GM12878 (cell line): ENCODE measurements around the gene ZNF678. TPM values are rescaled to one million over a fixed set of nuclear protein-coding genes. Genes with fewer than 3 reads are reported as not detected.

ENCODE experiments used
- ATAC-seq: fragments of 200-7000 bp; cut with Tn5 transposase; 3 replicates; pipeline ENCODE4 v1.9.1; 2020; ENCODE audit warnings: mild to moderate bottlenecking, moderate library complexity
- BruUV-seq: library from RNA; stranded (reverse); fragments of 400-500 nt; replicated peaks from 2 replicates; lab custom pipeline; 2021; lab: Mats Ljungman, UMichigan
- CTCF ChIA-PET: fragments of 300-600 bp; sonication (Branson Sonifier 250); formaldehyde crosslinking; extraction: SDS; loops from one replicate; lab custom pipeline; 2021; ENCODE audit warnings: inconsistent platforms; lab: Yijun Ruan, JAX
- POLR2A ChIA-PET: fragments of 350-600 bp; formaldehyde crosslinking; extraction: SDS; loops from one replicate; lab custom pipeline; 2021; ENCODE audit warnings: inconsistent platforms; lab: Charles Lee
- RAD21 ChIA-PET: fragments of 300-600 bp; sonication (Branson Sonifier 250); formaldehyde crosslinking; loops from one replicate; lab custom pipeline; 2023; ENCODE audit warnings: antibody characterized with exemption; ENCODE audit not compliant: unreplicated experiment; lab: Charles Lee
- SMC1A ChIA-PET: fragments of 300-600 bp; sonication (Branson Sonifier 250); formaldehyde crosslinking; loops from one replicate; lab custom pipeline; 2023; ENCODE audit not compliant: unreplicated experiment, uncharacterized antibody; lab: Charles Lee
- DNase-seq: peaks from one replicate; pipeline ENCODE4 v3.0.0-alpha.2; 2011; ENCODE audit warnings: low read depth, low spot score
- FAIRE-seq: peaks from 3 replicates; lab custom pipeline; 2011; peaks lifted over from hg19 to GRCh38; lab: Jason Lieb, UNC
- H2AFZ ChIP-seq: 2 replicates; pipeline ENCODE4 v1.6.0; 2011; ENCODE audit warnings: low read depth, low read length, control low read depth; ENCODE audit not compliant: control insufficient read depth
- H3K27ac ChIP-seq: 2 replicates; pipeline ENCODE4 v1.5.1; 2011; ENCODE audit warnings: control low read depth; ENCODE audit not compliant: control insufficient read depth, insufficient read depth
- H3K27me3 ChIP-seq, 2 experiments: replicated peaks in 1 of 2; 2 replicates each; pipeline versions ENCODE4 v1.6.0 to v1.6.1; 2011; ENCODE audit warnings: low read length in 1 of 2; ENCODE audit not compliant: control insufficient read depth in 2 of 2, insufficient read depth in 2 of 2
- H3K36me3 ChIP-seq, 2 experiments: 2 replicates each; pipeline ENCODE4 v1.5.1; 2011; ENCODE audit warnings: low read length in 1 of 2; ENCODE audit not compliant: control insufficient read depth in 2 of 2, insufficient read depth in 2 of 2
- H3K4me1 ChIP-seq: 2 replicates; pipeline ENCODE4 v1.6.1; 2011; ENCODE audit warnings: mild to moderate bottlenecking, low read length, moderate library complexity, mixed read lengths; ENCODE audit not compliant: control insufficient read depth, insufficient read depth
- H3K4me2 ChIP-seq: 2 replicates; pipeline ENCODE4 v1.6.0; 2011; ENCODE audit warnings: control low read depth; ENCODE audit not compliant: control insufficient read depth, insufficient read depth
- H3K4me3 ChIP-seq: fragments of 200-600 bp; sonication (generic); 2 replicates; pipeline ENCODE4 v1.5.1; 2016
- H3K79me2 ChIP-seq: 2 replicates; pipeline ENCODE4 v1.6.0; 2011; ENCODE audit warnings: low read length; ENCODE audit not compliant: control insufficient read depth, insufficient read depth
- H3K9ac ChIP-seq: 2 replicates; pipeline ENCODE4 v1.8.0; 2011; ENCODE audit warnings: low read length, control low read depth, mixed read lengths; ENCODE audit not compliant: control insufficient read depth, insufficient read depth
- H3K9me3 ChIP-seq: replicated peaks from 3 replicates; pipeline ENCODE4 v1.5.1; 2011; ENCODE audit warnings: mild to moderate bottlenecking, low read length; ENCODE audit not compliant: control insufficient read depth, insufficient read depth
- H4K20me1 ChIP-seq: 2 replicates; pipeline ENCODE4 v1.6.0; 2011; ENCODE audit not compliant: control insufficient read depth, insufficient read depth
- BCL11A ChIP-seq: IDR thresholded peaks from 2 replicates; pipeline ENCODE4 v1.6.1; 2011; ENCODE audit warnings: low read depth, low read length
- BCL3 ChIP-seq: IDR thresholded peaks from 2 replicates; pipeline ENCODE4 v1.6.1; 2011; ENCODE audit warnings: borderline replicate concordance, low read depth, mild to moderate bottlenecking, moderate library complexity, low read length; ENCODE audit not compliant: insufficient read depth, poor library complexity, severe bottlenecking
- CBFB ChIP-seq: IDR thresholded peaks from 2 replicates; pipeline ENCODE4 v1.6.1; 2016; ENCODE audit warnings: antibody characterized with exemption, low read depth
- JUNB ChIP-seq: IDR thresholded peaks from 2 replicates; pipeline ENCODE4 v1.6.1; 2016; ENCODE audit warnings: antibody characterized with exemption, mild to moderate bottlenecking
- MTA3 ChIP-seq: IDR thresholded peaks from 2 replicates; pipeline ENCODE4 v1.6.1; 2012; ENCODE audit warnings: low read length, inconsistent platforms, borderline replicate concordance
- NFYA ChIP-seq: IDR thresholded peaks from 2 replicates; pipeline ENCODE4 v1.6.1; 2011; ENCODE audit warnings: low read depth, mild to moderate bottlenecking, low read length, improper control_type of control experiment, borderline replicate concordance
- RELB ChIP-seq: fragments of 450-650 bp; IDR thresholded peaks from 2 replicates; pipeline ENCODE4 v1.6.1; 2017; ENCODE audit warnings: low read depth, mild to moderate bottlenecking, moderate library complexity
- STAT3 ChIP-seq: IDR thresholded peaks from 2 replicates; pipeline ENCODE4 v1.6.1; 2011; ENCODE audit warnings: low read depth, low read length, improper control_type of control experiment
- SUPT20H ChIP-seq: IDR thresholded peaks from 2 replicates; pipeline ENCODE4 v1.6.1; 2011; ENCODE audit warnings: low read depth, mild to moderate bottlenecking, low read length, moderate library complexity, borderline replicate concordance; ENCODE audit not compliant: control insufficient read depth
- TAF1 ChIP-seq: IDR thresholded peaks from 2 replicates; pipeline ENCODE4 v1.6.1; 2011; ENCODE audit warnings: mild to moderate bottlenecking, low read depth, low read length, borderline replicate concordance
- YY1 ChIP-seq: IDR thresholded peaks from 2 replicates; pipeline ENCODE4 v1.6.1; 2011; ENCODE audit warnings: low read depth, mild to moderate bottlenecking, low read length
- ZBED1 ChIP-seq: IDR thresholded peaks from 2 replicates; pipeline ENCODE4 v1.6.1; 2016; ENCODE audit warnings: borderline replicate concordance
- ZSCAN29 ChIP-seq: fragments of 450-650 bp; IDR thresholded peaks from 2 replicates; pipeline ENCODE4 v1.6.1; 2017; ENCODE audit warnings: mild to moderate bottlenecking, moderate library complexity
- WGBS: methylation state at CpG from one replicate; pipeline ENCODE4 v1.1.6; 2016; ENCODE audit warnings: low lambda C conversion rate; ENCODE audit not compliant: insufficient replicate concordance, insufficient coverage; ENCODE audit errors: missing lambda C conversion rate; 5-methylcytosine and 5-hydroxymethylcytosine counted together
- in situ Hi-C: fragments of 300-500 bp; cut with MboI; formaldehyde crosslinking; loops from 9 replicates; pipeline ENCODE4 v1.14.3; 2018; ENCODE audit warnings: mixed read lengths
- intact Hi-C: fragments of 100-400 bp; cut with micrococcal nuclease; formaldehyde crosslinking; loops from one replicate; pipeline ENCODE4 v1.14.2; 2022; ENCODE audit not compliant: unreplicated experiment
- polyA plus RNA-seq, 11 experiments: library from polyadenylated mRNA; depleted of rRNA in 4 of 11; unstranded in 6 of 11; stranded (reverse) in 5 of 11; fragments of >200 nt; fragmentation: Nextera tagmentation in 4 of 11; fragmentation: Illumina TruSeq in 1 of 11; extraction: Ambion mirVana in 4 of 11; extraction: Trizol in 1 of 11; gene quantifications; 1 replicate in 1 of 11; 2 replicates in 10 of 11; pipeline versions ENCODE4 v1.2.1 to v1.2.3, GENCODE V29; 2011 to 2016; ENCODE audit warnings: inconsistent platforms in 2 of 11, missing spikeins in 2 of 11, low read depth in 1 of 11
- total RNA-seq, 4 experiments: library from RNA; depleted of rRNA in 3 of 4; stranded (reverse); fragments of >200 nt in 3 of 4; fragmentation: Illumina TruSeq in 1 of 4; extraction: Trizol in 1 of 4; gene quantifications; 2 replicates each; pipeline versions ENCODE4 v1.2.1 to v1.2.3, GENCODE V29; 2013 to 2021

The ZNF678 gene
- total and polyA plus RNA-seq, 10 of the 15 experiments (the other 5 are each of a cell fraction or from before 2014, with no cell fraction given): 1.4 to 10.4 (median 3.5) TPM

DNA sequence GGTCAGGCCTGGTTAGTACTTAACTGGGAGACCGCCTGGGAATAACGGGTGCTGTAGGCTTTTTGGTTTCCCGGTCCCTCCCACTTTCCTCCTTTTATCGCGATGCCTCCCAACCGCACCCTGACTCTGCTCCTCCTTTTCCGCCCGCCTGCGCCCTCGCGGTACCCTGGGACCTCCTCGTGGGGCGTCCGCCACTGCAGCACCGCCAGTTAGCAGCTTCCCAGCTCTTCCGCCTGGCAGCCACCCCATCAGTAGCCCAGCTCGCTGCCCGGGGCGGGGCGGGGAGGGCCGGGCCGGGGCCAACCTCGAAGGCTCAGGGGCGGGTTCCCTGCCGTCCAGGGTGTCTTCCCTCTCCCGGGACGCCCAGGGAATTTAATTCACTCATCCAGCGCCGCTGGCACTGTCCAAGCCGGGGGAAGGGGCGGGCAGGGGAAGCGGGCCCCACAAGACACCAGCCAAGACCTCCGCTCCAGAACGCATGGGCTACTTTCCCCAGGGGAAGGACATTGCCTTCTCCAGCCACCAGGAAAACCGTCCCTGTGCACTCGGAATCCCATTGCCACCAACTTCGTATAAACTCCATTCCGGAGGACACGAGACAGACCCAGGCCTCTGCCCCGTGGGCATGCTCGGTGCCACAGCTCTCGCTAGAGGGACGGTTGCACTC is 2.0 kb upstream of the ZNF678 start:
- ChIA-PET CTCF (interaction anchor here (3.0 kb wide), 1 partner anchor 19 kb away, joined by 12 read pairs; no protein-coding TSS in a partner anchor), POLR2A (no interaction called here)
- Histone ChIP-seq H3K9ac (no peak overlapping the region), H3K4me2 (no peak overlapping the region)
- no peak for DNase-seq
- 96% methylated on average over 28 of the region's 43 CpGs for WGBS
- TF ChIP-seq CBFB (no peak), TAF1 (no peak), STAT3 (no peak), ZSCAN29 (no peak), BCL3 (no peak), ZBED1 (no peak), NFYA (no peak), BCL11A (no peak), SUPT20H (no peak), RELB (no peak), YY1 (no peak), MTA3 (no peak), JUNB (no peak)
- TF ChIP-seq, all 136 proteins: peak for 0
- no peak overlapping the region for H2AFZ ChIP-seq
- intact Hi-C loops: loop anchor here (5.0 kb wide), 1 partner anchor 166 kb away; no protein-coding TSS in a partner anchor
- H3K27ac ChIP-seq: no peak overlapping the region
- no peaks in the 10 kb centered on the region for H3K27me3 ChIP-seq
- in situ Hi-C loops: no loop called here
- H4K20me1 ChIP-seq: no peaks in the 10 kb centered on the region
- no peak overlapping the region for H3K4me3 ChIP-seq
- H3K9me3 ChIP-seq: peaks cover 25% of the 10 kb centered on the region; the same call in 2 of the 3 replicates
- ATAC-seq: no peak
- SMC1A ChIA-PET: no interaction called here
- BruUV-seq: no TSS peak
- RAD21 ChIA-PET: no interaction called here
- no peaks in the 10 kb centered on the region; the same call in 1 of the 2 replicates for H3K79me2 ChIP-seq
- H3K36me3 ChIP-seq: no peaks in the 10 kb centered on the region
- FAIRE-seq: no peak
- H3K4me1 ChIP-seq: no peaks in the 10 kb centered on the region
